GM23338 (cell line): ENCODE measurements around the gene FUT8. TPM values are rescaled to one million over a fixed set of nuclear protein-coding genes. Genes with fewer than 3 reads are reported as not detected.

Experiments used
- ATAC-seq: fragments of 200-7000 bp; cut with Tn5 transposase; 3 replicates; pipeline ENCODE4 v1.9.1; 2020
- DNase-seq: peaks from one replicate; pipeline ENCODE4 v3.0.0-alpha.2; 2015; ENCODE audit warnings: low spot score
- H2AFZ ChIP-seq: fragments of 200-600 bp; sonication (generic); 2 replicates; pipeline ENCODE4 v1.8.0; 2016; ENCODE audit warnings: antibody characterized with exemption, mild to moderate bottlenecking, moderate library complexity
- H3F3A ChIP-seq: fragments of 200-600 bp; sonication (generic); replicated peaks from 2 replicates; pipeline ENCODE4 v1.8.0; 2017; ENCODE audit warnings: antibody characterized with exemption, mixed run types, low read depth
- H3K27ac ChIP-seq: fragments of 200-600 bp; sonication (generic); 2 replicates; pipeline ENCODE4 v1.6.1; 2016; ENCODE audit warnings: low read depth
- H3K27me3 ChIP-seq: fragments of 200-600 bp; sonication (generic); 2 replicates; pipeline ENCODE4 v1.8.0; 2016; ENCODE audit warnings: mild to moderate bottlenecking, mixed run types, moderate library complexity; ENCODE audit not compliant: insufficient read depth
- H3K36me3 ChIP-seq: fragments of 200-600 bp; sonication (generic); 2 replicates; pipeline ENCODE4 v1.8.0; 2016; ENCODE audit warnings: mild to moderate bottlenecking; ENCODE audit not compliant: insufficient read depth
- H3K4me1 ChIP-seq: fragments of 200-600 bp; sonication (generic); 2 replicates; pipeline ENCODE4 v1.8.0; 2016; ENCODE audit warnings: mild to moderate bottlenecking, moderate library complexity; ENCODE audit not compliant: insufficient read depth
- H3K4me2 ChIP-seq: fragments of 200-600 bp; sonication (generic); 2 replicates; pipeline ENCODE4 v1.7.1; 2017; ENCODE audit warnings: mixed run types
- H3K4me3 ChIP-seq: fragments of 200-600 bp; sonication (generic); 2 replicates; pipeline ENCODE4 v1.6.1; 2016; ENCODE audit warnings: mixed run types
- H3K79me2 ChIP-seq: fragments of 200-600 bp; sonication (generic); replicated peaks from 2 replicates; pipeline ENCODE4 v1.8.0; 2017; ENCODE audit warnings: mild to moderate bottlenecking; ENCODE audit not compliant: insufficient read depth
- H3K9me2 ChIP-seq: fragments of 200-600 bp; sonication (generic); 2 replicates; pipeline ENCODE4 v1.8.0; 2017; ENCODE audit not compliant: insufficient read depth
- H4K20me1 ChIP-seq: fragments of 200-600 bp; sonication (generic); replicated peaks from 2 replicates; pipeline ENCODE4 v1.8.0; 2017; ENCODE audit warnings: mild to moderate bottlenecking; ENCODE audit not compliant: insufficient read depth
- H3K27ac Mint-ChIP-seq: 2 replicates; pipeline ENCODE4 v1.8.0; 2020; ENCODE audit warnings: inconsistent platforms, mild to moderate bottlenecking, moderate library complexity, mixed read lengths
- H3K27me3 Mint-ChIP-seq: 3 replicates; pipeline ENCODE4 v1.8.0; 2022; ENCODE audit warnings: low read depth, mild to moderate bottlenecking, moderate library complexity, mixed read lengths, inconsistent platforms; ENCODE audit not compliant: insufficient read depth, poor library complexity
- H3K36me3 Mint-ChIP-seq: 3 replicates; pipeline ENCODE4 v1.8.0; 2021; ENCODE audit warnings: low read depth, mild to moderate bottlenecking, inconsistent platforms, moderate library complexity, mixed read lengths
- H3K4me1 Mint-ChIP-seq: 3 replicates; pipeline ENCODE4 v1.8.0; 2020; ENCODE audit warnings: mild to moderate bottlenecking, inconsistent platforms, mixed read lengths
- H3K4me3 Mint-ChIP-seq: 3 replicates; pipeline ENCODE4 v1.8.0; 2021; ENCODE audit warnings: moderate library complexity, mild to moderate bottlenecking, inconsistent platforms, mixed read lengths
- H3K9me3 Mint-ChIP-seq: 3 replicates; pipeline ENCODE4 v1.8.0; 2020; ENCODE audit warnings: moderate library complexity, mild to moderate bottlenecking, inconsistent platforms, mixed read lengths
- CREB1 ChIP-seq: fragments of 250-450 bp; sonication (Bioruptor Pico); IDR thresholded peaks from 2 replicates; pipeline ENCODE4 v1.5.0; 2020; ENCODE audit warnings: low read depth, mild to moderate bottlenecking, moderate library complexity
- EZH2 ChIP-seq: fragments of 200-600 bp; sonication (generic); IDR thresholded peaks from one replicate; pipeline ENCODE4 v1.8.0; 2017; ENCODE audit warnings: antibody characterized with exemption, mild to moderate bottlenecking, low read depth; ENCODE audit not compliant: unreplicated experiment
- JUNB ChIP-seq: IDR thresholded peaks from one replicate; pipeline ENCODE4 v1.6.1; 2016; ENCODE audit warnings: antibody characterized with exemption; ENCODE audit not compliant: unreplicated experiment
- NANOG ChIP-seq: IDR thresholded peaks from 2 replicates; pipeline ENCODE4 v1.6.1; 2016; ENCODE audit warnings: antibody characterized with exemption, borderline replicate concordance
- POLR2AphosphoS5 ChIP-seq: IDR thresholded peaks from 2 replicates; pipeline ENCODE4 v1.6.1; 2016; ENCODE audit warnings: antibody characterized with exemption, low read depth
- ZNF114 ChIP-seq: fragments of 250-450 bp; sonication (Bioruptor Pico); IDR thresholded peaks from 2 replicates; pipeline ENCODE4 v1.5.0; 2020; ENCODE audit warnings: mild to moderate bottlenecking, moderate library complexity
- ZNF331 ChIP-seq: fragments of 250-450 bp; sonication (Bioruptor Pico); IDR thresholded peaks from 2 replicates; pipeline ENCODE4 v1.5.0; 2020; ENCODE audit warnings: low read depth, mild to moderate bottlenecking, moderate library complexity
- polyA plus RNA-seq: library from polyadenylated mRNA; unstranded; fragments of >200 nt; fragmentation: Nextera tagmentation; extraction: Ambion mirVana; gene quantifications from 2 replicates; pipeline ENCODE4 v1.2.1, GENCODE V29; 2016
- total RNA-seq: library from RNA; depleted of rRNA; stranded (reverse); fragments of >200 nt; shearing (Covaris generic); gene quantifications from 2 replicates; pipeline ENCODE4 v1.2.3, GENCODE V29; 2014
- TF ChIP-seq, protein P1 (sequence below): fragments of 250-450 bp; sonication (Bioruptor Pico); IDR thresholded peaks from 2 replicates; pipeline ENCODE4 v1.5.0; 2020; ENCODE audit warnings: mild to moderate bottlenecking, moderate library complexity
- TF ChIP-seq, protein P2 (sequence below): IDR thresholded peaks from one replicate; pipeline ENCODE4 v1.6.1; 2018; ENCODE audit warnings: antibody characterized with exemption; ENCODE audit not compliant: unreplicated experiment
- TF ChIP-seq, protein P3 (sequence below): IDR thresholded peaks from 2 replicates; pipeline ENCODE4 v1.6.1; 2016; ENCODE audit warnings: antibody characterized with exemption
- TF ChIP-seq, protein P4 (sequence below), 2 experiments: fragments of 200-600 bp in 1 of 2; sonication (generic) in 1 of 2; conservative IDR thresholded peaks; 2 replicates each; pipeline versions ENCODE4 v1.5.1 to v1.6.1; 2016 to 2017; ENCODE audit warnings: antibody characterized with exemption in 2 of 2, low read depth in 2 of 2, mild to moderate bottlenecking in 2 of 2, moderate library complexity in 1 of 2

Gene FUT8
- total and polyA plus RNA-seq, 2 experiments from 2014 or later, result 8.2 to 23.2 TPM

DNA sequence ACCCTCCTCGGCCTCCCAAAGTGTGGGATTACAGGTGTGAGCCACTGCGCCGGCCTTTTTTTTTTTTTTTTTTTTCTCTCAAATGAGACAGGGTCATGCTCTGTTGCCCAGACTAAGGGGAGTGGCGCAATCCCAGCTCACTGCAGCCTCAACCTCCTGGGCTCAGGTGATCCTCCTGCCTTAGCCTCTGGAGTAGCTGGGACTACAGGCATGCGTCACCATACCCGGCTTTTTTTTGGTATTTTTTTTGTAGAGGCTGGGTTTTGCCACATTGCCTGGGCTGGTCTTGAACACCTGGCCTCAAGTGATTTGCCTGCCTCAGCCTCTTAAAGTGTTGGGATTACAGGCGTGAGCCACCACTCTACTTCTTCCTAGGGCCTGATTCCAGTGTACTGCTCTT is 18.7 kb downstream of the FUT8 start (continued):
- TF ChIP-seq, protein P1, sequence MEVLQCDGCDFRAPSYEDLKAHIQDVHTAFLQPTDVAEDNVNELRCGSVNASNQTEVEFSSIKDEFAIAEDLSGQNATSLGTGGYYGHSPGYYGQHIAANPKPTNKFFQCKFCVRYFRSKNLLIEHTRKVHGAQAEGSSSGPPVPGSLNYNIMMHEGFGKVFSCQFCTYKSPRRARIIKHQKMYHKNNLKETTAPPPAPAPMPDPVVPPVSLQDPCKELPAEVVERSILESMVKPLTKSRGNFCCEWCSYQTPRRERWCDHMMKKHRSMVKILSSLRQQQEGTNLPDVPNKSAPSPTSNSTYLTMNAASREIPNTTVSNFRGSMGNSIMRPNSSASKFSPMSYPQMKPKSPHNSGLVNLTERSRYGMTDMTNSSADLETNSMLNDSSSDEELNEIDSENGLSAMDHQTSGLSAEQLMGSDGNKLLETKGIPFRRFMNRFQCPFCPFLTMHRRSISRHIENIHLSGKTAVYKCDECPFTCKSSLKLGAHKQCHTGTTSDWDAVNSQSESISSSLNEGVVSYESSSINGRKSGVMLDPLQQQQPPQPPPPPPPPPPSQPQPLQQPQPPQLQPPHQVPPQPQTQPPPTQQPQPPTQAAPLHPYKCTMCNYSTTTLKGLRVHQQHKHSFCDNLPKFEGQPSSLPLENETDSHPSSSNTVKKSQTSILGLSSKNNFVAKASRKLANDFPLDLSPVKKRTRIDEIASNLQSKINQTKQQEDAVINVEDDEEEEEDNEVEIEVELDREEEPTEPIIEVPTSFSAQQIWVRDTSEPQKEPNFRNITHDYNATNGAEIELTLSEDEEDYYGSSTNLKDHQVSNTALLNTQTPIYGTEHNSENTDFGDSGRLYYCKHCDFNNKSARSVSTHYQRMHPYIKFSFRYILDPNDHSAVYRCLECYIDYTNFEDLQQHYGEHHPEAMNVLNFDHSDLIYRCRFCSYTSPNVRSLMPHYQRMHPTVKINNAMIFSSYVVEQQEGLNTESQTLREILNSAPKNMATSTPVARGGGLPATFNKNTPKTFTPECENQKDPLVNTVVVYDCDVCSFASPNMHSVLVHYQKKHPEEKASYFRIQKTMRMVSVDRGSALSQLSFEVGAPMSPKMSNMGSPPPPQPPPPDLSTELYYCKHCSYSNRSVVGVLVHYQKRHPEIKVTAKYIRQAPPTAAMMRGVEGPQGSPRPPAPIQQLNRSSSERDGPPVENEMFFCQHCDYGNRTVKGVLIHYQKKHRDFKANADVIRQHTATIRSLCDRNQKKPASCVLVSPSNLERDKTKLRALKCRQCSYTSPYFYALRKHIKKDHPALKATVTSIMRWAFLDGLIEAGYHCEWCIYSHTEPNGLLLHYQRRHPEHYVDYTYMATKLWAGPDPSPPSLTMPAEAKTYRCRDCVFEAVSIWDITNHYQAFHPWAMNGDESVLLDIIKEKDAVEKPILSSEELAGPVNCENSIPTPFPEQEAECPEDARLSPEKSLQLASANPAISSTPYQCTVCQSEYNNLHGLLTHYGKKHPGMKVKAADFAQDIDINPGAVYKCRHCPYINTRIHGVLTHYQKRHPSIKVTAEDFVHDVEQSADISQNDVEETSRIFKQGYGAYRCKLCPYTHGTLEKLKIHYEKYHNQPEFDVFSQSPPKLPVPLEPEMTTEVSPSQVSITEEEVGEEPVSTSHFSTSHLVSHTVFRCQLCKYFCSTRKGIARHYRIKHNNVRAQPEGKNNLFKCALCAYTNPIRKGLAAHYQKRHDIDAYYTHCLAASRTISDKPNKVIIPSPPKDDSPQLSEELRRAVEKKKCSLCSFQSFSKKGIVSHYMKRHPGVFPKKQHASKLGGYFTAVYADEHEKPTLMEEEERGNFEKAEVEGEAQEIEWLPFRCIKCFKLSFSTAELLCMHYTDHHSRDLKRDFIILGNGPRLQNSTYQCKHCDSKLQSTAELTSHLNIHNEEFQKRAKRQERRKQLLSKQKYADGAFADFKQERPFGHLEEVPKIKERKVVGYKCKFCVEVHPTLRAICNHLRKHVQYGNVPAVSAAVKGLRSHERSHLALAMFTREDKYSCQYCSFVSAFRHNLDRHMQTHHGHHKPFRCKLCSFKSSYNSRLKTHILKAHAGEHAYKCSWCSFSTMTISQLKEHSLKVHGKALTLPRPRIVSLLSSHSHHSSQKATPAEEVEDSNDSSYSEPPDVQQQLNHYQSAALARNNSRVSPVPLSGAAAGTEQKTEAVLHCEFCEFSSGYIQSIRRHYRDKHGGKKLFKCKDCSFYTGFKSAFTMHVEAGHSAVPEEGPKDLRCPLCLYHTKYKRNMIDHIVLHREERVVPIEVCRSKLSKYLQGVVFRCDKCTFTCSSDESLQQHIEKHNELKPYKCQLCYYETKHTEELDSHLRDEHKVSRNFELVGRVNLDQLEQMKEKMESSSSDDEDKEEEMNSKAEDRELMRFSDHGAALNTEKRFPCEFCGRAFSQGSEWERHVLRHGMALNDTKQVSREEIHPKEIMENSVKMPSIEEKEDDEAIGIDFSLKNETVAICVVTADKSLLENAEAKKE (CRISPR knock-in tag), result no peak

DNA sequence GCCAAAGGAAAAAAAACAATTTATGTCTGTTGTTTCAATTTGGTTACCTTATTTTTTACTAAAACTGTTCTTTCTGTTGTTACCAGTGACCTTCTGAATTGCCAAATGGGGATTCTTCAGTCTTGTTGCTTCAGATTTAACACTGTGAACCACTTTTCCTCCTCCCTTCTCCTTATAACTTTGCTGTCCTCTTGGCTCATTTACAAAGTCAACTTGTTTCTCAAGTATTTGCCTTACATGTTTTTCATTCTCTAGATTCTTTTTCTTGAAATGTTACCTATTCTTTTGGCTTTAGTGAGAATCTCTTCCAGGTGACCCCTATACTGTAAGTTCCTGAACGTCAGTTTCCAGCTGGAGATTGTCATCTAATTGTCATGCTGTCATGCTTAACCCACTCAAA is 19.4 kb downstream of the FUT8 start:
- H3K9me3 Mint-ChIP-seq, result peaks cover 9% of the 10 kb centered on the region
- peaks cover 13% of the 10 kb centered on the region; the same call in 1 of the 2 replicates for H3K79me2 ChIP-seq
- ATAC-seq, result no peak
- TF ChIP-seq EZH2 (no peak), POLR2AphosphoS5 (no peak), ZNF331 (CRISPR knock-in tag) (no peak), NANOG (no peak), JUNB (no peak), ZNF114 (CRISPR knock-in tag) (no peak), CREB1 (CRISPR knock-in tag) (no peak)
- TF ChIP-seq, protein P2, sequence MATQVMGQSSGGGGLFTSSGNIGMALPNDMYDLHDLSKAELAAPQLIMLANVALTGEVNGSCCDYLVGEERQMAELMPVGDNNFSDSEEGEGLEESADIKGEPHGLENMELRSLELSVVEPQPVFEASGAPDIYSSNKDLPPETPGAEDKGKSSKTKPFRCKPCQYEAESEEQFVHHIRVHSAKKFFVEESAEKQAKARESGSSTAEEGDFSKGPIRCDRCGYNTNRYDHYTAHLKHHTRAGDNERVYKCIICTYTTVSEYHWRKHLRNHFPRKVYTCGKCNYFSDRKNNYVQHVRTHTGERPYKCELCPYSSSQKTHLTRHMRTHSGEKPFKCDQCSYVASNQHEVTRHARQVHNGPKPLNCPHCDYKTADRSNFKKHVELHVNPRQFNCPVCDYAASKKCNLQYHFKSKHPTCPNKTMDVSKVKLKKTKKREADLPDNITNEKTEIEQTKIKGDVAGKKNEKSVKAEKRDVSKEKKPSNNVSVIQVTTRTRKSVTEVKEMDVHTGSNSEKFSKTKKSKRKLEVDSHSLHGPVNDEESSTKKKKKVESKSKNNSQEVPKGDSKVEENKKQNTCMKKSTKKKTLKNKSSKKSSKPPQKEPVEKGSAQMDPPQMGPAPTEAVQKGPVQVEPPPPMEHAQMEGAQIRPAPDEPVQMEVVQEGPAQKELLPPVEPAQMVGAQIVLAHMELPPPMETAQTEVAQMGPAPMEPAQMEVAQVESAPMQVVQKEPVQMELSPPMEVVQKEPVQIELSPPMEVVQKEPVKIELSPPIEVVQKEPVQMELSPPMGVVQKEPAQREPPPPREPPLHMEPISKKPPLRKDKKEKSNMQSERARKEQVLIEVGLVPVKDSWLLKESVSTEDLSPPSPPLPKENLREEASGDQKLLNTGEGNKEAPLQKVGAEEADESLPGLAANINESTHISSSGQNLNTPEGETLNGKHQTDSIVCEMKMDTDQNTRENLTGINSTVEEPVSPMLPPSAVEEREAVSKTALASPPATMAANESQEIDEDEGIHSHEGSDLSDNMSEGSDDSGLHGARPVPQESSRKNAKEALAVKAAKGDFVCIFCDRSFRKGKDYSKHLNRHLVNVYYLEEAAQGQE, result no peak
- TF ChIP-seq, protein P3, sequence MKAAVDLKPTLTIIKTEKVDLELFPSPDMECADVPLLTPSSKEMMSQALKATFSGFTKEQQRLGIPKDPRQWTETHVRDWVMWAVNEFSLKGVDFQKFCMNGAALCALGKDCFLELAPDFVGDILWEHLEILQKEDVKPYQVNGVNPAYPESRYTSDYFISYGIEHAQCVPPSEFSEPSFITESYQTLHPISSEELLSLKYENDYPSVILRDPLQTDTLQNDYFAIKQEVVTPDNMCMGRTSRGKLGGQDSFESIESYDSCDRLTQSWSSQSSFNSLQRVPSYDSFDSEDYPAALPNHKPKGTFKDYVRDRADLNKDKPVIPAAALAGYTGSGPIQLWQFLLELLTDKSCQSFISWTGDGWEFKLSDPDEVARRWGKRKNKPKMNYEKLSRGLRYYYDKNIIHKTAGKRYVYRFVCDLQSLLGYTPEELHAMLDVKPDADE, result no peak
- TF ChIP-seq, protein P4, sequence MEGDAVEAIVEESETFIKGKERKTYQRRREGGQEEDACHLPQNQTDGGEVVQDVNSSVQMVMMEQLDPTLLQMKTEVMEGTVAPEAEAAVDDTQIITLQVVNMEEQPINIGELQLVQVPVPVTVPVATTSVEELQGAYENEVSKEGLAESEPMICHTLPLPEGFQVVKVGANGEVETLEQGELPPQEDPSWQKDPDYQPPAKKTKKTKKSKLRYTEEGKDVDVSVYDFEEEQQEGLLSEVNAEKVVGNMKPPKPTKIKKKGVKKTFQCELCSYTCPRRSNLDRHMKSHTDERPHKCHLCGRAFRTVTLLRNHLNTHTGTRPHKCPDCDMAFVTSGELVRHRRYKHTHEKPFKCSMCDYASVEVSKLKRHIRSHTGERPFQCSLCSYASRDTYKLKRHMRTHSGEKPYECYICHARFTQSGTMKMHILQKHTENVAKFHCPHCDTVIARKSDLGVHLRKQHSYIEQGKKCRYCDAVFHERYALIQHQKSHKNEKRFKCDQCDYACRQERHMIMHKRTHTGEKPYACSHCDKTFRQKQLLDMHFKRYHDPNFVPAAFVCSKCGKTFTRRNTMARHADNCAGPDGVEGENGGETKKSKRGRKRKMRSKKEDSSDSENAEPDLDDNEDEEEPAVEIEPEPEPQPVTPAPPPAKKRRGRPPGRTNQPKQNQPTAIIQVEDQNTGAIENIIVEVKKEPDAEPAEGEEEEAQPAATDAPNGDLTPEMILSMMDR (conservative IDR thresholded peaks at IDR 0.05; ENCODE audit: low read depth in 2 of 2), result no peak

More for the DNA sequence above, 19.4 kb downstream of the FUT8 start:
- H3K4me2 ChIP-seq, result no peak overlapping the region
- no peaks in the 10 kb centered on the region; the same call in 1 of the 2 replicates for H3K36me3 ChIP-seq
- H3K27ac ChIP-seq, result no peak overlapping the region
- Mint-ChIP-seq H3K4me3 (no peak overlapping the region), H3K36me3 (peaks cover 17% of the 10 kb centered on the region; the same call in 2 of the 3 replicates), H3K4me1 (peaks cover 29% of the 10 kb centered on the region), H3K27ac (no peak overlapping the region), H3K27me3 (peaks cover 3% of the 10 kb centered on the region)
- no peaks in the 10 kb centered on the region for H3K9me2 ChIP-seq
- no peak overlapping the region for H2AFZ ChIP-seq
- no peak for DNase-seq
- H3F3A ChIP-seq, result no peaks in the 10 kb centered on the region
- peaks cover 23% of the 10 kb centered on the region for H3K4me1 ChIP-seq
- H3K4me3 ChIP-seq, result no peak overlapping the region
- peaks cover 3% of the 10 kb centered on the region; the same call in 1 of the 2 replicates for H4K20me1 ChIP-seq
- H3K27me3 ChIP-seq, result no peaks in the 10 kb centered on the region
